Activated CD4-positive, alpha-beta T cell treated with anti-CD3 and anti-CD28 coated beads, Interleukin-2, amount 10 ng/mL, durations not matched to agents 7 days and 5 days (primary cell): Measurements from ENCODE around the gene SUN1. TPM values are rescaled to one million over a fixed set of nuclear protein-coding genes. Genes with fewer than 3 reads are reported as not detected.
"Not testable (repeated sequence)": the region's sequence is repeated elsewhere in the genome, so short reads cannot be mapped to it uniquely, and the experiment has no call there.

Source experiments
- CTCF ChIA-PET: fragments of 350-600 bp; sonication (Branson Sonifier 250); formaldehyde crosslinking; loops from one replicate; lab custom pipeline; 2021; ENCODE audit warnings: antibody characterized with exemption; lab: Charles Lee
- POLR2A ChIA-PET: fragments of 350-600 bp; sonication (Branson Sonifier 250); formaldehyde crosslinking; loops from one replicate; lab custom pipeline; 2021; ENCODE audit warnings: antibody characterized with exemption; lab: Charles Lee
- DNase-seq: peaks from one replicate; pipeline ENCODE4 v3.0.0-alpha.2; 2020
- H3K27ac Mint-ChIP-seq: one replicate; pipeline ENCODE4 v1.8.0; 2021; ENCODE audit warnings: mild to moderate bottlenecking, moderate library complexity, mixed read lengths
- H3K27me3 Mint-ChIP-seq: one replicate; pipeline ENCODE4 v1.8.0; 2021; ENCODE audit warnings: mixed read lengths
- H3K36me3 Mint-ChIP-seq: one replicate; pipeline ENCODE4 v1.8.0; 2021; ENCODE audit warnings: low read depth, mixed read lengths
- H3K4me1 Mint-ChIP-seq: one replicate; pipeline ENCODE4 v1.8.0; 2021; ENCODE audit warnings: mixed read lengths
- H3K4me3 Mint-ChIP-seq: one replicate; pipeline ENCODE4 v1.8.0; 2021; ENCODE audit warnings: mild to moderate bottlenecking, moderate library complexity, mixed read lengths
- H3K9me3 Mint-ChIP-seq: one replicate; pipeline ENCODE4 v1.8.0; 2021; ENCODE audit warnings: mixed read lengths
- total RNA-seq, 2 experiments: library from RNA; stranded (reverse); gene quantifications; one replicate each; pipeline ENCODE4 v1.2.3, GENCODE V29; 2021

The SUN1 gene
- total RNA-seq, 2 experiments from 2014 or later: 76.8 to 78.5 TPM

DNA sequence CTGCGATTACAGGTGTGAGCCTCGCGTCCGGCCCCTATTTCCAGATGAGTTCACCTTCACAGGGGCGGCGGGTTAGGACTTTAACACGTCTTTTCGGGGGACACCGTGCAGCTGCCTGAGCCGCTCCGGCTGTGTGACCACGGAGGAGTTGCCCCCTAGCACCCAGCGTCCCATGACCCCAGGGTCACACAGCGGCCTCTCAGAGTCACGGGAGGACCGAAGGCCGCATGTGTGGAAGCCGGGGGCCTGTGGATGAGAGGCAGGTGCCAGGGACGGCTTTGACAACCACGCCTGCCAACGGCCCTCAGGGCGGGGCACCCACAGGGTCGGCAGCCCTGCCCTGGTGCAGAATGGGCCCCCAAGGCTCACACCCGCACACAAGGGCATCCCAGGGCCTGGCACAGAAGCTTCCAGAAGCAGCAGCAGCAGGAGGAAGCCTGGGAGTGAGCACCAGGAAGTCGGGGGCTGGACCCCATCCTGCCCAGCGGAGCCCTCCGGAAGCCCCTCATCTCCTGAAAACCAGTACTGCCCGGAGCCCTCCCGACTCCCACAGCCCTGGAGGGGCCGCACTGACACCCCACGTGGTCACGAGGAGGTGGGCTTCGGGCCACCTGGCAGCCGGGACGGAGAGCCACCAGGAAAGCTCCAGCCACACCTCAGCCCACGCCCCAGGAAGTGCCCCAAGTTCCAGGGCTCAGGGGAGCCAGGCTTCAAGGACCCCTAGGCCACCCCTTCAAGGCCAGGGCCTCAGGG, 89.5 kb downstream of the SUN1 start:
- Mint-ChIP-seq H3K9me3 (no peaks in the 10 kb centered on the region), H3K36me3 (no peaks in the 10 kb centered on the region), H3K4me1 (peaks cover 36% of the 10 kb centered on the region), H3K27ac (peak overlapping the region; percentile 82), H3K4me3 (peak overlapping the region; percentile 78), H3K27me3 (no peaks in the 10 kb centered on the region)
- DNase-seq: no peak
- ChIA-PET CTCF (interaction anchor here (0.8 to 3.5 kb wide), 3 partner anchors 9 to 13 kb away, joined by 3 to 19 read pairs (median 4); no protein-coding TSS in a partner anchor), POLR2A (interaction anchor here (0.5 kb wide), 1 partner anchor 109 kb away, joined by 5 read pairs; no protein-coding TSS in a partner anchor)

DNA sequence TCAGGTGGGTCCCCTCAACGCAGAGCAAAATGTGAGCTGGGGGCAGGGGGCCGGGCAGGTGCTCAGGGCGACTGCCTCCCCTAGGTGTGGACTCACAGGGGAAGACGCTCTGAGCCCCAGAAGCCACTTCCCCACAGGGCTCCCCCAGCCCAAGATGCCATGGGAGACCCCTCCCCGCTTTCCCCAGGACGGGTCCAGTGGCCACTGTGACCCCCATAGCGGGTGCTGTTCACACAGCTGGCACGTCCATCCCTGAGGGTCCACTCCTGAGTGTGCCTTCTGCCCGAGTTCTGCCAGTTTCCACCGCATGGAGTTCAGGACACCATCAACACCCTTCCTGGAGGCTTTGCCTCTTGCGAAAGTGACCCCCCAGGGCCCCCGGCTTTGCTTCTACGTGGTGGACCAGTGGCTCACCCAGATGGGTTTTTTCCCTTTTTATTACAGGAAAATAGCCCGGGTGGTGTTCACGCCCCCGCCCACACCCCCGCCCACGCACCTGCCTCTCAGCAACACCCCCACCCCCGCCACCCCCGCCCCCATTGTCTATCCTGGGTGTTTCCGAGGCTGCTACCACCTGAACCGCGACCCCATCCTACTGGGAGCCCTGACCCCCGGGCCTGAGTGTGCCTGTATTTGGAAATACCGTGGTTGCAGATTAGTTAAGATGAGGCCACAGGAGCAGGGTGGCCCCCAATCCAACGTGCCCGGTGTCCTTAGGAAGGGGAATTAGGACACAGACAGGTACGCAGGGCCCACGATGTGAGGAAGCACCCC, 90.2 kb downstream of the SUN1 start:
- no peaks in the 10 kb centered on the region for H3K36me3 Mint-ChIP-seq
- ChIA-PET POLR2A (interaction anchor here (0.5 to 0.6 kb wide), 2 partner anchors 110 to 155 kb away, joined by 3 to 5 read pairs; no protein-coding TSS in a partner anchor), CTCF (interaction anchor here (0.8 to 3.5 kb wide), 5 partner anchors 9 to 49 kb away, joined by 3 to 19 read pairs (median 4); no protein-coding TSS in a partner anchor)
- no peaks in the 10 kb centered on the region for H3K9me3 Mint-ChIP-seq
- peak overlapping the region; percentile 94 for H3K27ac Mint-ChIP-seq
- peak; percentile 27 for DNase-seq
- H3K27me3 Mint-ChIP-seq: no peaks in the 10 kb centered on the region
- H3K4me1 Mint-ChIP-seq: peaks cover 36% of the 10 kb centered on the region
- H3K4me3 Mint-ChIP-seq: peak overlapping the region; percentile 78

DNA sequence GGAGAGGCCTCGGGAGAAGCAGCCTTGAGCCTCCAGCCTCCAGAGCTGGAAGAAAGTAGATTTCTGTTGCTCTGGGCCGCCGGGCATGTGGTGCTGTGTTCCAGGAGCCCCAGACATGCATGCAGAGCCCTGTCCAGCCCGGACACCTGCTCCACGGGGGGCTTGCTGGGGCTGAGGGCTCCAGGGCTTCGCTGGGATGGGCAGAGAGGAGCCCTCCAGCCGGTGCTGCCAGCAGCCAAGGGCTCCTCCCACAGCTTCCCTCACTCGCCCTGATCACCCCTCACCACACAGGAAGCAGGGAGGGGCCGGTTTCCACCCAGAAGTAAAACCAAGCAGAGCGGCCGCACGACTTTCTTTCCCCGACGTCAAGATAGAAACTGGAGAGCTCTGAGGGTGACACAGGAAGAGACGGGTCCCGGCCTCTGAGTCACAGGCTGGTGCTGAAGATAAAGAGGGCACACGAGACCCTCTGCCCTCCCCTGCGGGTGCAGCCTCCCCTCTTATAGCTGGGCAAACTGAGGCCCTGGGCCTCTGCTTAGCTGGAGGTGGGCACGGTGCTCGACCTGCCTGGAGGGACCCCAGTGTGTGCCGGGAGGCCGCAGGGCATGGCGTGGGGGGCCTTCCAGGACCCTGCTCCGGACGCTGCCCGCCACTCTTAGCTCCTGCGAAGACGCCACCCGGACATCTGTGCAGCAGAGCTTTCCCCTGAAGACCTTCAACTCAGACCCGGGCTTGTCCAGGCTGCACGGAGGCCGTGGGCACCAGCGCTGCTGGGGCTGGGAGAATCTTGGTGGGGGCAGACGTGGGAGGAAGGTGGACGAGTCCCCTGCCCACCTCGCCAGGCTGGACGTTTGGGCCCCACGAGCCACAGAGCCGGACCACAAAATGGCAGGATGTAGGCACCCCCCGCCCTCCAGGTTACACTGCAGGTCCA, 91.1 kb downstream of the SUN1 start:
- Mint-ChIP-seq H3K4me3 (peak overlapping the region; percentile 78), H3K36me3 (no peaks in the 10 kb centered on the region), H3K4me1 (peaks cover 36% of the 10 kb centered on the region), H3K27ac (peak overlapping the region; percentile 94), H3K9me3 (no peaks in the 10 kb centered on the region), H3K27me3 (no peaks in the 10 kb centered on the region)
- peak; percentile 96 for DNase-seq
- CTCF ChIA-PET: interaction anchor here (0.7 to 3.5 kb wide), 6 partner anchors 11 to 95 kb away, joined by 3 to 19 read pairs (median 4); no protein-coding TSS in a partner anchor
- POLR2A ChIA-PET: interaction anchor here (0.6 to 0.9 kb wide), 3 partner anchors 31 to 1943 kb away, joined by 3 to 4 read pairs (median 3); no protein-coding TSS in a partner anchor

DNA sequence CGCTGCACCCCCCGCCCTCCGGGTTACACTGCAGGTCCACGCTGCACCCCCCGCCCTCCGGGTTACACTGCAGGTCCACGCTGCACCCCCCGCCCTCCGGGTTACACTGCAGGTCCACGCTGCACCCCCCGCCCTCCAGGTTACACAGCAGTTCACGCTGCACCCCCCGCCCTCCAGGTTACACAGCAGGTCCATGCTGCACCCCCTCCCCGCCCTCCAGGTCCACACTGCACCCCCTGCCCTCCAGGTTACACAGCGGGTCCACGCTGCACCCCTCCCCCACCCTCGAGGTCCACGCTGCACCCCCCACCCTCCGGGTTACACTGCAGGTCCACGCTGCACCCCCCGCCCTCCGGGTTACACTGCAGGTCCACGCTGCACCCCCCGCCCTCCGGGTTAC, 91.8 kb downstream of the SUN1 start:
- DNase-seq, H3K4me3 Mint-ChIP-seq, H3K36me3 Mint-ChIP-seq, POLR2A ChIA-PET, H3K27ac Mint-ChIP-seq, H3K9me3 Mint-ChIP-seq, H3K27me3 Mint-ChIP-seq: not testable (repeated sequence)
- peaks cover 39% of the 10 kb centered on the region for H3K4me1 Mint-ChIP-seq
- CTCF ChIA-PET: interaction anchor here (1.0 to 1.4 kb wide), 3 partner anchors 11 to 51 kb away, joined by 3 to 5 read pairs (median 4); no protein-coding TSS in a partner anchor

Other genes with a start within 250 kb of the SUN1 start
- 10 to 100 TPM; 21.0 to 23.8 TPM for gene DNAAF5, start 105.8 kb upstream of the SUN1 start, total RNA-seq
- 10 to 100 TPM; 29.8 to 32.5 TPM for gene PRKAR1B, start 105.2 kb upstream of the SUN1 start, total RNA-seq
- gene GET4, start 44.1 kb downstream of the SUN1 start, total RNA-seq: 10 to 100 TPM; 32.1 to 36.3 TPM
- 10 to 100 TPM; 12.4 to 13.5 TPM for gene ADAP1, start 122.2 kb downstream of the SUN1 start, total RNA-seq
- gene COX19, start 143.1 kb downstream of the SUN1 start, total RNA-seq: 10 to 100 TPM; 18.2 to 20.1 TPM
- gene CYP2W1, start 150.7 kb downstream of the SUN1 start, total RNA-seq: not detected
- 10 to 100 TPM; 13.3 to 13.8 TPM for gene GPR146, start 212.1 kb downstream of the SUN1 start, total RNA-seq